ENCODE measurements around the gene OSBPL3.

DNA sequence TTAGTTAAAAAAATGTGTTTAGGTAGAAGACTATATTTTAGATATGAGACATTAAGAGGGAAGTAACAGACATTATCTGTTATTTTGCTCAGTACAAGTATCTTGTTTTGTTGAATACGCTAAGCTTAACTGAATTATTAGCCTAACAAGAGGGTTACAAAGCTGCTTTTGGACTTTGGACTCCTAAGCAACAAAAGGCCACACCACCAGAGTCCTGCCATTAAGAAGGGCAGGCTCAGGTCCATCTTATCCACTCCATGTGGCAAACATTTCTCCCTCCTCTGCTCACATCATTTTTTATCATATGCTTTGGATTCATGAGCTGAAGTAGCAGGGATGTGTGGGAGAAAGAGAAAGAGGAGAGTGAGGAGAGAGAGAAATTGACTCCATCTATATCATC lies 33.5 kb downstream of the OSBPL3 start:
- TF ChIP-seq, protein P1, sequence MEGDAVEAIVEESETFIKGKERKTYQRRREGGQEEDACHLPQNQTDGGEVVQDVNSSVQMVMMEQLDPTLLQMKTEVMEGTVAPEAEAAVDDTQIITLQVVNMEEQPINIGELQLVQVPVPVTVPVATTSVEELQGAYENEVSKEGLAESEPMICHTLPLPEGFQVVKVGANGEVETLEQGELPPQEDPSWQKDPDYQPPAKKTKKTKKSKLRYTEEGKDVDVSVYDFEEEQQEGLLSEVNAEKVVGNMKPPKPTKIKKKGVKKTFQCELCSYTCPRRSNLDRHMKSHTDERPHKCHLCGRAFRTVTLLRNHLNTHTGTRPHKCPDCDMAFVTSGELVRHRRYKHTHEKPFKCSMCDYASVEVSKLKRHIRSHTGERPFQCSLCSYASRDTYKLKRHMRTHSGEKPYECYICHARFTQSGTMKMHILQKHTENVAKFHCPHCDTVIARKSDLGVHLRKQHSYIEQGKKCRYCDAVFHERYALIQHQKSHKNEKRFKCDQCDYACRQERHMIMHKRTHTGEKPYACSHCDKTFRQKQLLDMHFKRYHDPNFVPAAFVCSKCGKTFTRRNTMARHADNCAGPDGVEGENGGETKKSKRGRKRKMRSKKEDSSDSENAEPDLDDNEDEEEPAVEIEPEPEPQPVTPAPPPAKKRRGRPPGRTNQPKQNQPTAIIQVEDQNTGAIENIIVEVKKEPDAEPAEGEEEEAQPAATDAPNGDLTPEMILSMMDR (IDR thresholded peaks at IDR 0.05): no peak
- TF ChIP-seq POLR2A (IDR thresholded peaks at IDR 0.05): no peak
